ENCODE measurements around the gene TENM3.

TENM3 gene

DNA sequence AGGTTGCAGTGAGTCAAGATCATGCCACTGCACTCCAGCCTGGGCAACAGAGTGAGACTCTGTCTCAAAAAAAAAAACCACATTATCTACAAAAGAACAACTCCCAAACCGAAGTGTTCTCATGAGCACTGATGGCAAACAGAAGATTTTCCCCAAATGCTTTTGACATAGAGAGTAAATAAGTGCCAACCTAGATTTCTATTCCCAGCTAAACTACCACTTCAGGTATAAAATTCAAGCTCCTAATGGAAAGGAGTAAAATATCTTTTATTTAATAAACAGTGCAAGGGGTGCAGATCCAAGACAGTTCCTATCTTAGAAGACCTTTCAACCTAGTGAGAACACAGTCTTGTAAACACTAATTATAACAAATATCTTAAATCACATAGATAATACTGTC lies 170.3 kb downstream of the TENM3 start:
- no peak for DNase-seq

DNA sequence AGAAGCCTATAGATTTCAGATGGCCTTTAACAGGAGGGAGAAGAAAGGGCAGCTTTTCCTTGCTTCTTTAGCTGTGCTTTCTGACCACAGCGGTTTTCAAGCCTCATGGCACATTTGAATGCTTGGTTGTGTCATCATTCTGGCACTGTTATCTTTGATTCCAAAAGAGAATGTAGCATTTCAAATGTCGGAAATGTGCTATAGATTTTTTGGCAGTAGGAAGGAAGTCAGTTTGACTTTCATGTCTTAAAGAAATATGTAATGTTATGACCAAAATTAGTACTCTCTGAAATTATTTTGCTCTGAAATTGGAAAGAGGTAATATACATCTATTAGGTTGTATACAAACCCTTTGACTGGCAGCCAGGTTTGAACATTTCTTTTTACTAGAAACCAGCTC lies 171.9 kb downstream of the TENM3 start:
- no peak for DNase-seq

DNA sequence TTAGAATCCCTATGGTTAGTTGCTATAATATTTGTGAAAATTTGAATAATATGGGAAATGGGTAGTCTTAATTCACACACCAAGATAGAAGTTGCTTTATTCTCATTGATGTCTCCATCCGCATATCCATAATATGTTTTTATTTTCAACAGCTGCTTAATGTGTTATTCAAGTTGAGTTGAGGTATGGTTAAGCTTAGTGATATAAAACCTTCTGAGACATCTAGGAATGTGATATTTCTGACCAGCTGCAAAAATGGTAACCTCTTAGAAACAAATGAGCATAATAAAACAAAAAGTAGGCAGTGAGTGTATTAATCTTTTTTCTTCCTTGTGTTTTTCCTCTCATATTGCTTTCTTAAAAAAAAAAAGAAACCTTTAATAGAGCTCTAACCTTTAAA lies 172.9 kb downstream of the TENM3 start:
- DNase-seq = no peak

DNA sequence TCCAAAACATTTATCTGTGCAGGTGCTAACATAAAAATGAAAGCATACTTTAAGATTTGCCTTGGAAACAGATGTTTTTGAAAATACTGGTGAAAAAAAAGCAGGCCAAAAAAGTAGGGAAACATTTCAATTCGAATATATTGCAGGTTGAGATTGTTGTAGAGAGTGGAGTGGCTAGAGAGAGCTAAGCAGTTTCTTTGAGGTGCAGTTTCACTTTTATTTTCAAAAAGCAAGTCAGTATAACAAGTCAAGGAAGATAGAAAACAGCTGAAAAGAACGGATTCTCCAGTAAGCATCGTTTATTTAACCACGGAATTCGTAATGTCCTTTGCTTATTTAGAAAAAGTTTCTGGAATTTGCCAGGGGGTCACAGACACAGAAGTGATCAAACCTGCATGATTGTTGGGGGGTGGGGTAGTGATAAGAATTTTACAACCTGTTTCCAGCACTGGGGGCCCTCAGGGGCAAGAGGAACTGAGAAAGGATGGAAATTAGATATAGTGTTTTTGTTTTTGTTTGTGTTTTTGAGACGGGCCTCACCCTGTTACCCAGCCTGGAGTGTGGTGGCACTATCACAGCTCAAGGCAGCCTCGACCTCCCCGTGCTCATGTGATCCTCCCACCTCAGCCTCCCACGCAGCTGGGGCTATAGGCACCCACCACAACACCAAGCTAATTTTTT lies 175.0 kb downstream of the TENM3 start:
- no peak for DNase-seq

DNA sequence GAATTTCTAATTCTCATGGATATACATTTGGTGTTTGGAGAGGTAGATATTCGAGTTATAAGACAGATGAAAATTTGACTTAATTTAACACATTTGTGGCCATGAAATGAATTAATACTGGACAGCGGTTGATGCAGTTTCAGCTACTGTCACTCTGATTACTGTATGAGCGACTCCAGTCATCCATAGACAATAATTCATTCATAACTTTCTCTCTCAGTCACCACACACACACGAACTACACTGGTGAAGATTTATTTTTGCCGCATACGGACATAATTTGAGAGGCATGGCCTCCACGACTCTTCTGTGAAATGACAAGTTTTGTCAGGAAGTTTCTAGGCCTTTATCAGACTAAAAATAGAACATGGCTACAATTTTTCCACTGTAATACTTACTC lies 177.0 kb downstream of the TENM3 start:
- DNase-seq = no peak

DNA sequence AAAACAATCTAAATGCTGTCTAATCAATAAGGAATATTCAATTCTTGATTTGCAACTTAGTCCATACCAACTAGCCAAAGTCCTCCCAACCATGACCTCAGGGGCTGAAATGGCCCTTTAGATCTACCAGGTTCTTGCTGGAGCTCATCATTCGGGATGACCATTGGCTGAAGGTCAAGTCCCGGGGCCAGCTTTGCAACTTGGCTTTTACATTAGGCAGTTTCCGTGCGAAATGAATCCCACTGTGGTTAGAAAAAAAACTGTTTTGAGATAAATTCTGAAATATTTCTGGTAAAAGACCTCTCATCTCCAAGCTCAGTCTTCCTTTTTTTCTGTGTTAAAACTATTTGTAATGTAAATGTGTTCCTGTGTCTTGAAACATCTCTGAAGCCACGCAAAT lies 178.6 kb downstream of the TENM3 start:
- no peak for DNase-seq

DNA sequence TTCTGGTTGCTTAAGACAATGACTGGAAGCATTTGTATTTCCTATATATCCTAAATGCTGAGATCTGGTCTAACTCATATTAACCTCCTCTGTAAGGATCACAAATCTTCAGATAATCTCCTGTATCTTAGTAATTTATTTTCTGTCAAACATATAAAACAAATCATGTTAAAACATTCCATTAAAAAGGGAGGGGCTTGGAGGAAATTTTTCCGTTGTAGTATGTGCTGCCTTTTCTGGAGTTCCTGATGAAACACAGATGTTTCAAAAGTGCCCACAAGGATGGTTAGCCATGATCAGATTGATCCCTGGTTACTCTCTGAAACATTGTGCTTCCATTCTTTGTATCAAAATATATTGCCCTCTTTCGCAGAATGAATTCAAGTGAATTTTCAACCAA lies 182.1 kb downstream of the TENM3 start:
- DNase-seq = no peak

DNA sequence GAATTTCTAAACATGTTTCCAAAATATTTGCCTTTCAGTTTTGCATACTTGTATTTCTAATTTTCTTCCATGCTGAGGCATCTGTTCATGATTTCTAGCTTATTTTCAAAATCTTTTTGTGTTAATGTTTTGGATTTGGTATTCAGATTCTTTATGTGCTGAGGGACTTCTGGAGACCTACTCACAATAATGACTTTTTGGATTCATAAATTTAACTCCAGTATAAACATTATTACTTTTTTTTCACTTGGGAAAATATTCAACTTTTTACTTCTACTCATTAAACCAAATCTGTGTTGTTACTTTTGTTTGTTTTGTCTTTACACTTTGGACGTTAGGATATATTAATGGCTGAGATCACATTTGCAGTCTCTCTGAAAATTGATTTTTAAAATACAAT lies 183.7 kb downstream of the TENM3 start:
- DNase-seq = no peak

DNA sequence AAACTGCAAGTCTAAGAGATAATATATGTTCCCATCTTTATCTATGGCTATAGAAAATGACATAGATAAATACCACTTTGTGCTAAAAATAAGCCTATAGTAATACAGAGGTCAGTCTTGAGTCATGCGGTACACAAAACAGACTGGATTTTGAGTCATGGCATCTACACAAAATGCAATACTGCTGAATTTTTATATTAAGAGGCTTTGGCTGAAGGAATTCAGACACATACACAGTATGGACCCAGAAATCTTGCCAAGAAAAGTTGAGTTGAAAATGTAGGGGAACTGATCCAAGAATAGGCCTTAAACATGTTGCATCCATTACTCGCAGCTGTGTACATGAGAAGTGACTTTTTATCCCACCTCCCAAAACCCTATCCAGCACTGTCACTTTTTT lies 184.4 kb downstream of the TENM3 start:
- no peak for DNase-seq

DNA sequence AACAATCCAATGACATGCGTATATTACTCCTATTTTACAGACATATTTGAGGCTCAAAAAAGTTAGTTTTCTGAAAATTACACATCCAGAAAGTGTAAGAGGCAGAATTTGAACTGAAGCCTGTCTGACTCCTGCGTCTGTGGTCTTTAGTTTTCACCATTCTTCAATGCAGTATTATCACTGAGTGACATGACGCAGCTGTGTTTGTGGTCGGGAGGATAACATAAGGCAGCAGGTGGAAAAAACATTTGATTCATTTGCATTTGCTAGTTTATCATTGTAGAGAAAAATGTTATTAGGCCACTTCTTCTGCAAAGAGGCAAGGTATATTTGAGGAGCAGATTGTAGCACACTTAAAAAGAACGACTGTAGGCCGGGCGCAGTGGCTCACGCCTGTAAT lies 186.7 kb downstream of the TENM3 start:
- no peak for DNase-seq

DNA sequence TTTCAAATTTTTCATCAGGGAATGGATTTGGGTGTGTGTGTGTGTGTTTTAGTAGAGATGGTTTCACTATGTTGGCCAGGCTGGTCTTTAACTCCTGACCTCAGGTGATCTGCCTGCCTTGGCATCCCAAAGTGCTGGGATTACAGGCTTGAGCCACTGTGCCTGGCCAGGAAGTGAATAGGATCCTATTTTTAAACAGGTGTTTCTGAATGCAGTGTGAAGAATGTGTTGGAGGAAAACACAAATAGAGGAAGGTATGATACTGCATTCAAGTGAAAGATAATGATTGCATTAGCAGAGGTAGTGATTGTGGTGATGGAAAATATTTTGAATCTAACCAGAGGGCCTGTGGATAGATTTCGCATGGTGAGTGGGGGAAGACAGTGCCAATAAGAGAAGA lies 189.6 kb downstream of the TENM3 start:
- DNase-seq = no peak

DNA sequence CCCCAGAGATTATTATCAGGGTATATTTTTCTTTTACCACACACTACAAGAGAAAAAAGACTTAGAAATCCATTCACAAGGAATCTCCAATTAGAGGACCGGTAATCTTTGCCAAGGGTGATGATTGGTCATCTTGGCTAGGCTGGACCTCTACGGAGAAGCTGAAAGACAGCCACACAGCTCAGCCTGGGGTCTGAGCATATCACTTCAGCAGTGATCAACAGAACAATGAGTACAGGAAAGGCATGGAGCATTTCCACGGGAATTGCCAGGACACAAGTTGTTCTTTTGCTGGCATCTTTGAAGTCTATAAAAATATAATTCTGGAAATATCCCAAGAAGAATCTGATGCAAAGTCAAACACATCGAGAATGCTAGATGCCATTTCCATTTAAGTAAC lies 191.5 kb downstream of the TENM3 start:
- DNase-seq = no peak

DNA sequence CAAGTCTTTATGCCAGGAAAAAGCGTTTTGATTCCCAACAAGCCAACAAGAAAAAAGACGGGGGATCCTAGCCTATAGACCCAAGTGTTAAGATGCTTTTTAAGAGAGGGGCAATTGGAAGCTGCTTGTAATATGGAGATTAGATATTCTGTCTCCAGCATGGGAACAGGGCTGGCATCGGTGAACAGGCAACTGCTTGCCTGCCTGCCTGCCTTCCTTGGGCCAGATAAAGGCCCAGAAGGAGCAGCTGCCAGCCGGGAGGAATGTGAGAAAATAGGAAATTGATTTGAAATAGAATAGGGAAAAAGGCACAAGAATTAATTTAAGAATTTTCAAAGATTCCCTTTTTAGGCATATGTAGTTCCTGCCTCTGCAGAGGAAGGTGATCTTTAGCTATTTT lies 192.2 kb downstream of the TENM3 start:
- no peak for DNase-seq

DNA sequence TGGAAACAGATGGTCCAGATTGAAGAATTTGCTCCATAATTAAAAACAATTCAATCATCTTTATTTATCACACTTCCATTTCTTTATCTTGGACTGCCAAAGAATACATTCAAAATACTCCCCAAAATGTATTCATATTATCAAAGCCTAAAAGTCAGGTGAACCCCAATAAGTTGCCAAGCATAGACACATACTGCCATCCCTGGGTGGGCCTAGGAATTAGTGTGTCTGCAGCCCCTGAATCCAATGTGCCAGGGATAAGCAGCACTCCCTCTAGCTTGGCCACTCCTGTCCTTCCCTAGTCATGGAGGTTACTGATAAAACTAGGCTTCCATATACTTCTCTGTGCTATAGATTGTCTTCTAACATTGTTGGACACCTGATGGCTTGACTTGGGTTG lies 199.9 kb downstream of the TENM3 start:
- no peak for DNase-seq

DNA sequence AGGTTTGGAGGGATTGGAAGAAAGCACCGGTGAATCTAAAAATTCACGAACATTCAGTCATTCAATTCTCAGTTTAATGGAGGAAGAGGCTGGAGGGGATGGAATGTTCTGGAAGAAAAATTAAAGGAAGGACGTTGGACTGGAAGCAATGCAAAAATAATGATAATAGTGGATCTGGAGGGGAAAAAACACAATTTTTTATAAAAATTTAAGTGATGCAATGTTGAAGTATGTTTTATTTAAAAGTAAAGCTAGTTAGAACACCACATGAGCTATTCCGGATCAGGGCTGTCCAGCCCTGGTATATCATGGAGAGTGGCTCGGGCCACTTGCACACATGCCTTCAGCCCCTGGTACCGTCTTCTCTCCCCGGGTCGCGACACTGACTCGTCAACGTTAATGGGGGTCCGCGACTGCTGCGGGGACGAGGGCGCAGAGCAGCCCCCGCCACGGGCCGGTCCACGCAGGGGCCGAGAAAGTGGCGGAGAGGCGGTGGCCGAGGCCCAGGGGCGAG lies 204.6 kb downstream of the TENM3 start:
- DNase-seq = no peak

DNA sequence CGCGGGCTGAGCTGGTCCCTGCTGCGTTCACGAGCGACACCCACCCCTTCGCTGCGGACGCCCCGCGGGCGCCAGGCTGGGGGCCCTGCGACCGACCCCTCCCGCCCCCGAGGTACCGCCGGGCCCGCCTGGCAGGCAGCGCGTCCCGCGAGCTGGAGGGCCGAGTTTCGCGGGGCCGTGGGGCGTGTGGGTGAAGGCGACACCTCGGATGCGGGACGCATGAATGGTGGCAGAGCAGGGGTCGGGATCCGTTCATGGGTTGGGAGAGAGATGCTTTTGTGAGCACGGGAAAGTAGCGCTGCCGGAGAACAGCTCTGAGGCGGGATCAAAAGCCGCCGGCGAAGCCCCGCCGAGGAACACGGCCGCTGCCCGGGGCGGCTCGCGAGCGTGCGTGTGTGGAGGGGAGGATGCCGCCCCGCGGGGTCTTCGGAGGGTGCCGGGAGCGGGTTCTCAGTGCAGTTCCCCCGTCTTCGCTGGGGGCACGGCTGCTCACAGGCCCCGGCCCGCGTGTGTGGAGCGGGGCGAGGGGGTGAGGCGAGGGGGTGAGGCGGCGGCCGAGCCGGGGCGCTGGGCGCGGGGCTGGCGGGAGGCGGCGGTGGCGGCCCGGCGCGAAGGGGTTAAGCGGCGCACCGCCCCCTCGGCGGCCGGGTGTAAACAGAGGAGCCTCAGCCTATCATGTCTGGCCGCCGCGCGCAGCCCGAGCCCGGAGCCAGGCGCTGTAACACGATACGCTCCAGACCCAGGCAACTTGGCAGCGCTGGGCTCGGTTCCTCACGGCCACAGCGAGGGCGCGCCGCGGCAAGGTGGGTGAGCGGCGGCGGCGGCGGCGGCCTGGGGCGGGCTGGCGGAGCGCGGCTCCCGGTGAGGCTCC lies 205.3 kb downstream of the TENM3 start:
- DNase-seq = peak; percentile 68 to 81

DNA sequence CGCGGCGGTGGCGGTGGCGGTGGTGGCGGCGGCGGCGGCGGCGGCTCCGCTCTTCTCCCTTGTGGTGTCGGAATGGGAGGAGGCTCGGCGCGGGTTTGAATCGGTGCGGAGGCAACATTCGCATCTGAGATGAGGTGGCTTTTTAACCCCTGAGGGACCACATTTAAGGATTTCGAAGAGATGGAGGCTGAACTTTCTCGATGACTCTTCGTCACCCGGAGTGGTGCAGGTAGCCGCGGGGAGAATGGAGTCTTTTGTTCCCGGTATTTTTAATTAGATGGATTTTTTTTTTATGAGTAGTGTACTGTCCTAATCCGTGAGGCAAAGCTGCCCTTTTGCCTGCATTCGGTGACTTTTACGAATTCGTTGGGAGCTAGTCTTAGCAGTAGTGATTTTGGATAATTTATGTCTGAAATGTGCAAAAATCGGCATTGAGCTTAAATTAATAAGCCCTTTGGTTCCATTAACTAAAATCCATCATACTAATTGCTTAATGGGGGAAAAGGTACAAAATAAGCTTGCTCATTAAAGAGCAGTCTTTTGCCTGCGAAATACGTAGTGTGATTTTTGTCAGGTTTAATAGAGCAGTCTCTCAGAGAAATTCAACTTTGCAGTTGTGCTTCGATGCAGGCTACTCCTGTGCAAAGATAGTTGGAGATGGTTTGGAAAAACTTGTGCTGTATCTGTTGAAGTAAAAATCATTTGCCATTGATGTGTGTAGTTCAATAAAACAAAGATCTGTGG lies 206.2 kb downstream of the TENM3 start:
- DNase-seq = peak; percentile 47 to 61

DNA sequence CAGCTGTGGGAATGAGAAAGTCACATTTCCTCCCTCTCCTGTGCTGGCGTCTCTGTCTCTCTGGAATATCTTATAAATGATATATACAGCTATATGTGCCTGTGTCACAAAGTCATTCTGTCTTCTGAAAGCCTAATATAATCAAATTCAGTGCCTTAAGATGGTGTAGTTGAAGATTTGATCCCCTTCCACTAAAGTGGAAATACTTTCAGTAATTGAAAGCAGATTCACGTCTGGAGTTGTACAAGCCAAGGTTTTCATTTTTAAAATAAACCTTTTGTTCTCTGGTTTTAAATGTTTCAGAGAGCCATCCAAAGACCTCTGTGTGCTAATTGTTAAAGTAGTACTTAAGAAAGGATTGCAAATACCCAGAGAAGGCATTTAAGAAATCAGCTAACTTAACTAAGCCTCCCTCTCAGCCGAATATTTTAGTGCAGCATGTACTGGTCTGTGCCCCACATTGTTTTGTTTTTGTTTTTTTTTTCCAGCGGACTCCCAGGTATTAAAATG lies 206.8 kb downstream of the TENM3 start:
- no peak for DNase-seq

DNA sequence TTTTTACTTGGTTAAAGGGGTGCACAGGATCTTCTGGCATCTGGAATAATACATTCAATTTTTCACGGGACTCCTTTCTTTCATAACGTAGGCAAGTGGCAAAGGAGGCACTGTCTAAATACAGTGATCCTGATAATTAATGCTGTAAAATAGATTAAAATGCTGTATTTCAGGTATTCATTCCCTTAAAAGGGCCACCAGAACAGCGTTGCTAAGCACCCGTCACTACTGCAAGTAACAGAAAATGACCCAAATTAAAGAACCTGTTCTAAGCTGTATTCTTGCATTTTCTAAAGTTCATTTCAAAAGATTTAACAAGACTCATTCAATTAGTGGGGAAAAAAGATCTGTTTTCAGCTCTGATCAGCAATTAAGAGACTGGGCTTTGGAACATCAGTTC lies 208.2 kb downstream of the TENM3 start:
- DNase-seq = no peak

DNA sequence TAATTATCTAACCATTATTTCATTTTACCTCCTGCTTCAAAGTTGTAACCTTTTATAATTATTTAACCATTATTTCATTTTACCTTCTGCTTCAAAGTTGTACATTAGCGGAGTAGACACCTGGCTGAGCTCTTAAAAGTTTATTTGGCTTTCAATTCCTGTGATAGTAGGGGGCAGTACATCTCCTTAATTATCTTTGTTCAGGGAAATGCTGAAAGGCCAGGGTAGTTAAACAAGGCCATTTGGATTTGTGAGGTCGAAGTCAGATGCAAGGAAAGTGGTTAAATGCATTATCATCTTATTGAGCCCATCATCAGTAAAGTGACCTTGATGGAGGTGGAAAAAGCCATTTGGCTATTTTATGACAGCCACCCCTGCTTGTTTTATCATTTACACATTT lies 210.6 kb downstream of the TENM3 start:
- no peak for DNase-seq

DNA sequence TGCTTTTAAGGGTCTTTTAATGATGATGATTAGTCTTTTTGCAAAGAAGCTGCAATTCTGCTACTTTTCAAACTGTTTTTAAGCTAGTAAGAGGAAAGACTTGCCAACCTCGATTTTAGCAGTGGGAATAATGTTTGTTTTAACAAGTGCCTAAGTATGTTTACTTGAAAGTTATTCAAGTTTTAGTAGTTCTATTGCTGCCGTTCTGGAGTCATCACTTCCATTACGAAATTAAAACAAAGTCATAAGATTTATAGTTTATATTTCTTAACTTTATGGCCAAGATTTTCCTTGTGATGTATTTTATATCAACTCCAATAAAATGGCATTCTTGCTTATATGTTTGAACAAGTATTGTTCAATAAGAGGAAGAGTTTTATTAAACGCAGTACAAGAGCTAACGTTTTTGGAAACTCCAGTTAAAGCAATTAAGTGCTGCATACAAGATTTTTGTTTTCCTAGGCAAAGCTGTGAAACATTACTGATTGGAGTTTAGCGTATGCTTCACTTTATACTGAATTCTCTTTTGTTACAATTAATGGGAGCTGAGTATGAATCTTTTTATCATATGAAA lies 211.3 kb downstream of the TENM3 start:
- no peak for DNase-seq

DNA sequence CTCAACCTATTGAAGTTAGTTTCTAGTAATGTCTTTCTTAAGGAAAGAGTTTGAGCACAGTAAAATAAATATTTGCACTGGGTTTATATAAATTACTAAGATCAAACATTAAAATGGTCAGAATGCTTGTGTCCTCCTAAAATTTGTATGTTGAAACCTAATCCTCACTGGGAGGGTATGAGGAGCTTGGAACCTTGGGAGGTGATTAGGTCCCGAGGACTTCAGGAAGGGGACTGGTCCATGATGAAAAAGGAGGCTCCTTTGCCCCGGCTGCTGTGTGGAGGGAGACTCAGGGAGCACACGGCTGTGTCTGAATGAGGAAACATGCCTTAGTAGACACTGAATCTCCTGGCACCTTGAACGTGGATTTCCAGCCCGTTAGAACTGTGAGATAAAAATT lies 221.9 kb downstream of the TENM3 start:
- no peak for DNase-seq

DNA sequence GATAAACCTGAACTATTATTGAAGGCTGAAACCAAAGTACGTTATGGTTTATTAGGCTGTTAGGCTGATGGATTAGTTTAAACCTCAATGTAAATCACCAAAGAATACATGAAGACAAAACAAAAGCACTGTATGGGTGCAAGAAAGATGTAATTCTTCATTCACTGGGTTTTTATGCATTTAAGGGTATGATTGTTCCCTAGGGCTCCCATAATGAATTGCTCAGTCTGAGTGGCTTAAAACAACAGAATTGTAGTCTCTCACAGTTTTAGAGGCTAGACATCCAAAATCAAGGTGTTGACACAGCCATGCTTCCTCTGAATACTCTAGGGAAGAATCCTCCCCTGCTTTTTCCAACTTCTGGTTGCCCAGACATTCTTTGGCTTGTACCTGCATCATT lies 222.8 kb downstream of the TENM3 start:
- DNase-seq = no peak
